HepG2 (cell line): ENCODE results near the gene CD4. TPM values are rescaled to one million over a fixed set of nuclear protein-coding genes. Genes with fewer than 3 reads are reported as not detected.

Experiments used
- ARID3A ChIP-seq: IDR thresholded peaks from 2 replicates; pipeline ENCODE4 v1.6.1; 2012; ENCODE audit warnings: low read depth, low read length, improper control_type of control experiment
- ATF4 ChIP-seq, 2 experiments: fragments of 450-650 bp in 1 of 2; sonication (generic) in 1 of 2; formaldehyde crosslinking; IDR thresholded peaks; 2 replicates each; pipeline versions ENCODE4 v1.5.0 to v1.8.0; 2020 to 2022; ENCODE audit warnings: mild to moderate bottlenecking in 1 of 2, missing genetic modification reagents in 1 of 2
- CHD2 ChIP-seq: IDR thresholded peaks from 2 replicates; pipeline ENCODE4 v1.6.1; 2011; ENCODE audit warnings: low read depth, low read length, improper control_type of control experiment
- DBP ChIP-seq: sonication (generic); formaldehyde crosslinking; IDR thresholded peaks from 2 replicates; pipeline ENCODE4 v1.4.0; 2020; ENCODE audit warnings: missing genetic modification reagents; ENCODE audit errors: not compliant biosample characterization
- ELF4 ChIP-seq: sonication (generic); formaldehyde crosslinking; IDR thresholded peaks from 2 replicates; pipeline ENCODE4 v1.5.0; 2020; ENCODE audit warnings: missing genetic modification reagents, mild to moderate bottlenecking, moderate library complexity, borderline replicate concordance
- ISX ChIP-seq: sonication (generic); formaldehyde crosslinking; conservative IDR thresholded peaks from 2 replicates; pipeline ENCODE4 v1.5.0; 2020; ENCODE audit warnings: missing genetic modification reagents
- KAT8 ChIP-seq: IDR thresholded peaks from 2 replicates; pipeline ENCODE4 v1.6.1; 2016; ENCODE audit warnings: missing genetic modification reagents, missing compliant biosample characterization
- MLX ChIP-seq: IDR thresholded peaks from 2 replicates; pipeline ENCODE4 v1.6.1; 2016
- MTF2 ChIP-seq: sonication (generic); formaldehyde crosslinking; IDR thresholded peaks from 2 replicates; pipeline ENCODE4 v1.5.0; 2020; ENCODE audit warnings: missing genetic modification reagents, borderline replicate concordance
- NFE2L1 ChIP-seq: sonication (generic); formaldehyde crosslinking; IDR thresholded peaks from 2 replicates; pipeline ENCODE4 v1.4.0; 2020; ENCODE audit warnings: missing genetic modification reagents, mild to moderate bottlenecking, borderline replicate concordance
- PHF21A ChIP-seq: sonication (generic); formaldehyde crosslinking; IDR thresholded peaks from 2 replicates; pipeline ENCODE4 v1.5.0; 2020; ENCODE audit warnings: mild to moderate bottlenecking, missing genetic modification reagents
- PTBP1 ChIP-seq: fragments of 200-400 bp; formaldehyde crosslinking; IDR thresholded peaks from 2 replicates; pipeline ENCODE4 v1.6.1; 2018; ENCODE audit warnings: low read length, low read depth; ENCODE audit not compliant: poor library complexity, severe bottlenecking
- RFX1 ChIP-seq: fragments of 450-650 bp; IDR thresholded peaks from 2 replicates; pipeline ENCODE4 v1.6.1; 2017
- RORA ChIP-seq: sonication (generic); formaldehyde crosslinking; IDR thresholded peaks from 2 replicates; pipeline ENCODE4 v1.5.0; 2020; ENCODE audit warnings: mild to moderate bottlenecking, missing genetic modification reagents, moderate library complexity
- RXRB ChIP-seq: IDR thresholded peaks from 2 replicates; pipeline ENCODE4 v1.6.1; 2016; ENCODE audit warnings: borderline replicate concordance, missing genetic modification reagents, missing compliant biosample characterization
- SALL2 ChIP-seq: sonication (generic); formaldehyde crosslinking; IDR thresholded peaks from 2 replicates; pipeline ENCODE4 v1.8.1; 2023; ENCODE audit warnings: mild to moderate bottlenecking, missing genetic modification reagents, inconsistent platforms
- TCF7L2 ChIP-seq: IDR thresholded peaks from 2 replicates; pipeline ENCODE4 v1.6.1; 2011; ENCODE audit warnings: mild to moderate bottlenecking, low read depth, low read length, moderate library complexity
- ZBTB20 ChIP-seq: sonication (generic); formaldehyde crosslinking; IDR thresholded peaks from 2 replicates; pipeline ENCODE4 v1.8.1; 2023; ENCODE audit warnings: missing genetic modification reagents, low read depth, mild to moderate bottlenecking, borderline replicate concordance
- ZBTB8A ChIP-seq: sonication (generic); formaldehyde crosslinking; IDR thresholded peaks from 2 replicates; pipeline ENCODE4 v1.4.0; 2020; ENCODE audit warnings: mild to moderate bottlenecking, low read depth, missing genetic modification reagents, borderline replicate concordance
- ZNF329 ChIP-seq: sonication (generic); formaldehyde crosslinking; IDR thresholded peaks from 2 replicates; pipeline ENCODE4 v1.9.0; 2021; ENCODE audit warnings: low read depth, mild to moderate bottlenecking, missing genetic modification reagents
- ZNF605 ChIP-seq: sonication (generic); formaldehyde crosslinking; IDR thresholded peaks from 2 replicates; pipeline ENCODE4 v1.8.0; 2022; ENCODE audit warnings: mild to moderate bottlenecking, missing genetic modification reagents
- ZNF629 ChIP-seq: sonication (generic); formaldehyde crosslinking; conservative IDR thresholded peaks from 2 replicates; pipeline ENCODE4 v1.5.0; 2020; ENCODE audit warnings: missing genetic modification reagents
- ZNF780A ChIP-seq: sonication (generic); formaldehyde crosslinking; IDR thresholded peaks from 2 replicates; pipeline ENCODE4 v1.8.0; 2022; ENCODE audit warnings: mild to moderate bottlenecking, missing genetic modification reagents, moderate library complexity
- ZNF83 ChIP-seq: sonication (generic); formaldehyde crosslinking; IDR thresholded peaks from 2 replicates; pipeline ENCODE4 v1.4.0; 2020; ENCODE audit warnings: missing genetic modification reagents, mild to moderate bottlenecking, borderline replicate concordance
- ZSCAN30 ChIP-seq: sonication (generic); formaldehyde crosslinking; IDR thresholded peaks from 2 replicates; pipeline ENCODE4 v1.5.0; 2020; ENCODE audit warnings: mild to moderate bottlenecking, missing genetic modification reagents
- polyA plus RNA-seq, 8 experiments: library from polyadenylated mRNA; depleted of rRNA in 3 of 8; stranded (reverse) in 7 of 8; unstranded in 1 of 8; fragments of >200 nt; fragmentation: Illumina TruSeq in 4 of 8; extraction: Trizol in 4 of 8; gene quantifications; 2 replicates each; pipeline versions ENCODE4 v1.2.1 to v1.2.3, GENCODE V29; 2011 to 2016; ENCODE audit warnings: low read depth in 4 of 8, missing spikeins in 1 of 8, mixed read lengths in 1 of 8; ENCODE audit not compliant: insufficient read depth in 1 of 8
- total RNA-seq, 5 experiments: library from RNA; depleted of rRNA; stranded (reverse); fragments of >200 nt; fragmentation: Illumina TruSeq; extraction: Trizol; gene quantifications; 2 replicates each; pipeline ENCODE4 v1.2.3, GENCODE V29; 2016; ENCODE audit warnings: low read depth in 1 of 5

Gene CD4
- total and polyA plus RNA-seq, 2 of the 13 experiments (the other 11 are each of a cell fraction or from before 2014, with no cell fraction given), result 0.07 to 0.95 TPM

GRCh38 chr12:6778574-6779550 lies 10.5 kb upstream of the CD4 start (continued):
- 0 out of 2 replicates have a peak, but pooled peaks have one; percentile 55 for TF ChIP-seq ZNF329
- no peak for TF ChIP-seq CHD2
- TF ChIP-seq ZSCAN30 (CRISPR knock-in tag), result no peak
- peak; percentile 31; the same call in 1 of the 2 replicates for TF ChIP-seq MLX (CRISPR knock-in tag)
- TF ChIP-seq SALL2 (CRISPR knock-in tag), result no peak
- TF ChIP-seq ZNF605, result peak; percentile 18
- no peak for TF ChIP-seq RORA (CRISPR knock-in tag)
- TF ChIP-seq ZBTB8A (CRISPR knock-in tag), result no peak
- 0 out of 2 replicates have a peak, but pooled peaks have one; percentile 24 for TF ChIP-seq ZNF629 (CRISPR knock-in tag)
- no peak for TF ChIP-seq DBP (CRISPR knock-in tag)
- TF ChIP-seq ZBTB20, result 0 out of 2 replicates have a peak, but pooled peaks have one; percentile 59
- 0 out of 2 replicates have a peak, but pooled peaks have one; percentile 65 for TF ChIP-seq ZNF780A
- peak; percentile 92 for TF ChIP-seq PTBP1
- TF ChIP-seq ISX (CRISPR knock-in tag), result no peak
- peak; percentile 65 for TF ChIP-seq PHF21A (CRISPR knock-in tag)
- no peak for TF ChIP-seq ARID3A
- TF ChIP-seq ZNF83 (CRISPR knock-in tag), result no peak
- TF ChIP-seq TCF7L2, result no peak
- TF ChIP-seq ELF4 (CRISPR knock-in tag), result no peak
- TF ChIP-seq RFX1, result no peak
- TF ChIP-seq KAT8 (CRISPR knock-in tag), result peak; percentile 76
- TF ChIP-seq MTF2 (CRISPR knock-in tag), result no peak
- TF ChIP-seq RXRB (CRISPR knock-in tag), result peak; percentile 81; the same call in 1 of the 2 replicates
- TF ChIP-seq NFE2L1 (CRISPR knock-in tag), result no peak
- 0 out of 4 replicates have a peak, but pooled peaks of 1 of the 2 experiments have one; percentile 52 for TF ChIP-seq ATF4 (CRISPR knock-in tag; IDR thresholded peaks at IDR 0.05)
